RWPE1 (cell line): ENCODE results near the gene CTNNA2.

Experiments
- CTCF ChIA-PET: fragments of 350-600 bp; sonication (Branson Sonifier 250); formaldehyde crosslinking; extraction: SDS; loops from one replicate; lab custom pipeline; 2021; lab: Yijun Ruan, JAX
- POLR2A ChIA-PET: fragments of 400-600 bp; formaldehyde crosslinking; extraction: SDS; loops from one replicate; lab custom pipeline; 2020; ENCODE audit warnings: antibody characterized with exemption; ENCODE audit not compliant: low non-redundant PET; lab: Yijun Ruan, JAX
- DNase-seq: peaks from one replicate; pipeline ENCODE4 v3.0.0; 2012; ENCODE audit warnings: low spot score
- H3K27ac ChIP-seq: fragments of 450-650 bp; 2 replicates; pipeline ENCODE4 v1.5.1; 2017
- TF ChIP-seq, protein P1 (sequence below): fragments of 450-650 bp; conservative IDR thresholded peaks from 2 replicates; pipeline ENCODE4 v1.5.1; 2017; ENCODE audit warnings: low read depth, mild to moderate bottlenecking

The CTNNA2 gene

GRCh38 chr2:79576451-79576850, 63.6 kb downstream of the CTNNA2 start:
- POLR2A ChIA-PET: no interaction called here
- CTCF ChIA-PET: no interaction called here
- TF ChIP-seq, protein P1, sequence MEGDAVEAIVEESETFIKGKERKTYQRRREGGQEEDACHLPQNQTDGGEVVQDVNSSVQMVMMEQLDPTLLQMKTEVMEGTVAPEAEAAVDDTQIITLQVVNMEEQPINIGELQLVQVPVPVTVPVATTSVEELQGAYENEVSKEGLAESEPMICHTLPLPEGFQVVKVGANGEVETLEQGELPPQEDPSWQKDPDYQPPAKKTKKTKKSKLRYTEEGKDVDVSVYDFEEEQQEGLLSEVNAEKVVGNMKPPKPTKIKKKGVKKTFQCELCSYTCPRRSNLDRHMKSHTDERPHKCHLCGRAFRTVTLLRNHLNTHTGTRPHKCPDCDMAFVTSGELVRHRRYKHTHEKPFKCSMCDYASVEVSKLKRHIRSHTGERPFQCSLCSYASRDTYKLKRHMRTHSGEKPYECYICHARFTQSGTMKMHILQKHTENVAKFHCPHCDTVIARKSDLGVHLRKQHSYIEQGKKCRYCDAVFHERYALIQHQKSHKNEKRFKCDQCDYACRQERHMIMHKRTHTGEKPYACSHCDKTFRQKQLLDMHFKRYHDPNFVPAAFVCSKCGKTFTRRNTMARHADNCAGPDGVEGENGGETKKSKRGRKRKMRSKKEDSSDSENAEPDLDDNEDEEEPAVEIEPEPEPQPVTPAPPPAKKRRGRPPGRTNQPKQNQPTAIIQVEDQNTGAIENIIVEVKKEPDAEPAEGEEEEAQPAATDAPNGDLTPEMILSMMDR: no peak

GRCh38 chr2:79578952-79579351, 66.1 kb downstream of the CTNNA2 start:
- DNase-seq: no peak
- H3K27ac ChIP-seq: no peak overlapping the region
- TF ChIP-seq, protein P1: no peak
- ChIA-PET POLR2A (no interaction called here), CTCF (no interaction called here)

More at GRCh38 chr2:79576451-79576850, 63.6 kb downstream of the CTNNA2 start:
- DNase-seq: no peak
- no peak overlapping the region for H3K27ac ChIP-seq

DNA sequence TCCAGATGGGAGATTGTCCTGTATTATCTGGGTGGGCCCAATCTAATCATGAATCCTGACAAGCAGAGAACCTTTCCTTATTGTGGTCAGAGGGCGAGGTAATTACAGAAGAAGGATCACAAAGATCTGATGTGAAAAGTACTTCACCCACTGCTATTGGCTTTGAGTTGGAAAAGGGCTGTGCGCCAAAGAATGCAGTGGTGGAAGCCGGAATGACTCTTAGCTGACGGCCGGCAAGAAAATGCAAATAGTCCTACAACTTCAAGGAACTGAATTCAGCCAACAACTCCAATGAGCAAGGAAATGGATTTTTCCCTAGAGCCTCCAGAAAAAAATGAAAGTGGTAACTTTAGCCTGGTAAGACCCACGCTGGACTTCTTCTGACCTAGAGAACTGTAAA, 67.3 kb downstream of the CTNNA2 start:
- ChIA-PET POLR2A (no interaction called here), CTCF (interaction anchor here (0.7 kb wide), 1 partner anchor 27 kb away, joined by 3 read pairs; no protein-coding TSS in a partner anchor)
- TF ChIP-seq, protein P1: no peak
- no peak for DNase-seq
- no peak overlapping the region for H3K27ac ChIP-seq

DNA sequence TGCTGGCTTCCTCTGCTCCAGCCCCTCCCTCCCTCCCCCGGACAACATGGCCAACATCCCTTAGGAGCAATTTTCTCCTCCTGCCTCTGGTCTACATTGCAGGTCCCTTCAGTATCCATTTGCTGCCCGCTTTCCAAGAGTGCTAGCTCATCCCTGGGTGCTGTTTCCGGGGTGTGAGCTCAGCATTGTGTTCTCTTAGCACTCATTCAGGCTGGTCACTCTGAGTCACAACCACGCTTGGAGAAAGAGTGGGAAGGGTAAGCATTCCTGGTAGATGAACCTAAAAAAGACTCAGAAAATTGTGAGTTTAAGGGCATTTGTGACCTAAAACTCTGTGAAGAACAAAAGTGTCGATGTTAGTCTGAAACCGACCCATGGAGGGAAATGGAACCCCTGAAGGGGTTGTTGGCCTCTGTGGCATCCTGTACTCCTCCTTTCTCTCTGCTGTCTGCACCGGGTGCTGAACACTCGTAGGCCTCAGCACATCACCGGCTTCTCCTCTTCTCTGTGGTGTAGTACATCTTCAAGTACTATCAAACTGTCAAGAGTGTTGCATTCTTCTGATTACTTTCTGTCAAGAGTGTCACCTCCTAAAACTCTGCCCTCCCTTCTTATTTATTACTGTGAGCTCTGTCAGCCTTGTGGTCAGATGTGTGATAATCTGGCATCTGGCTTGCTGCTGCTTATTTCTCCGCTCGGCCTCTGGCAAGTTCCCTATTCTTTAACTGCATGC, 73.0 kb downstream of the CTNNA2 start:
- CTCF ChIA-PET: no interaction called here
- POLR2A ChIA-PET: no interaction called here
- TF ChIP-seq, protein P1: no peak
- DNase-seq: peak; percentile 5
- no peak overlapping the region for H3K27ac ChIP-seq

- ChIA-PET CTCF (interaction anchor here (0.7 kb wide), 1 partner anchor 170 kb away, joined by 3 read pairs; no protein-coding TSS in a partner anchor), POLR2A (no interaction called here)
- TF ChIP-seq, protein P1: no peak
- H3K27ac ChIP-seq: no peak overlapping the region
- no peak for DNase-seq
Measured at GRCh38 chr2:79591281-79591680, 78.4 kb downstream of the CTNNA2 start.

- H3K27ac ChIP-seq: no peak overlapping the region
- ChIA-PET POLR2A (no interaction called here), CTCF (interaction anchor here (0.5 to 0.8 kb wide), 2 partner anchors 267 to 603 kb away, joined by 3 to 5 read pairs; no protein-coding TSS in a partner anchor)
- TF ChIP-seq, protein P1: no peak
- no peak for DNase-seq
Measured at GRCh38 chr2:79593237-79593867, 80.5 kb downstream of the CTNNA2 start.
